Neural progenitor cell (in vitro differentiated cells): Measurements from ENCODE around the gene ZDHHC13.

ENCODE experiments used
- CTCF ChIP-seq: fragments of 200-600 bp; sonication (generic); IDR thresholded peaks from 2 replicates; pipeline ENCODE4 v1.5.1; 2017; ENCODE audit warnings: antibody characterized with exemption, mild to moderate bottlenecking
- EZH2 ChIP-seq: fragments of 200-600 bp; sonication (generic); IDR thresholded peaks from 2 replicates; pipeline ENCODE4 v1.6.1; 2017; ENCODE audit warnings: antibody characterized with exemption, mild to moderate bottlenecking, moderate library complexity
- EZH2phosphoT487 ChIP-seq: fragments of 200-600 bp; sonication (generic); IDR thresholded peaks from 2 replicates; pipeline ENCODE4 v1.6.1; 2017; ENCODE audit warnings: antibody characterized with exemption

GRCh38 chr11:19121646-19122045, 4.7 kb downstream of the ZDHHC13 start:
- TF ChIP-seq CTCF (no peak), EZH2 (no peak), EZH2phosphoT487 (no peak)
